ENCODE data around the gene DNMT1. TPM values are rescaled to one million over a fixed set of nuclear protein-coding genes. Genes with fewer than 3 reads are reported as not detected.

DNMT1 gene
- polyA plus RNA-seq, 1 of the 3 experiments (the other 2 are of a cell fraction): 58.3 TPM

DNA sequence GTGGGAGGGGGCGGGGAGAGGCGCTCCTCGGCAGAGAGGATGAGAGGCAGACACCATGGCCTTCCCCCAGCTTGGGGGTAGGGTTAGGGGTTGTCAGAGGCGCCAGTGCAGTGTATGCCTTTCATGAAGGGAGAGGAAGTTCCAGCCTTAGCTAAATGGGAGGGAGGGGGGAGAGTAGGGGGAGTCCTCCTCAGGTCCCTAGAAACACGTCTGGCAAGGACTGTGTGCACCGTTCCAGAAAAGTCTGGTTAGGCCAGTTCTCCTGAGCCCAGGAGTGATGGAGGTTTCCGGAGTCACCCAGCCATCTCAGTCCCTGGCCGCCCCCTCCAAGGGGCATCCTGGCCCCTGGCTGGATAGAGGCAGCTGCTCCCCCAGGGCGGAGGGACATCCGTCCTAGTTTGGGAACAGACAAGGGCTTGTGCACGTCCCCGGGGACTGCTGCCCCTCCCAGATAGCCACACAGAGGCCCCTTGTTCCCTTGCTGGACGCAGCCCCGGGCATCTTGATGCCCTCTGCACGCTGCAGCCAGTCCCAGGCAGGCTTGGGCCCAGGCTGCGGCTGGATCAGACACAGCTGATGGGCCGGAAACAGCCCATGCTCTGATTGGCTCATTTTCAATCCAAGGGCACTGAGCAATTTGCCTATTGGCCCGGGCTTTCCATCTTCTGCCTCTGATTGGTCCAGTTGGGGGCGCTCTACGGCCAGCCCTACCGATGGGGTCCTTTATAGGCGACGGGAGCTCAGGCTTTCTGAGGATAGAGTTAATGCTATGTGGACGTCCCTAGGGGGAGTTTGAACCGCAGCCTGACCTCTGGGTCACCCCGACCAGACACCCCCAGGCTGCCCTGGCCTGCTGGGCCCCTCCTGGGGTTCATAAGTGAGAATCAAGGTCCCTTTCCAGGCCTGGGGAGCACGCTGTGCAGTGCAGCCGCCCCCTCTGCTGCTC lies 32.5 kb upstream of the DNMT1 start:
- H3F3A ChIP-seq (replicated peaks; ENCODE audit: insufficient read depth): peaks cover 4% of the 10 kb centered on the region
- H3K9me2 ChIP-seq: no peaks in the 10 kb centered on the region
- no peaks in the 10 kb centered on the region for H3K9me3 ChIP-seq
- CTCF ChIA-PET: interaction anchor here (0.9 to 5.5 kb wide), 15 partner anchors 9 to 161 kb away, joined by 3 to 54 read pairs (median 4); partner anchors contain the start of gene DNMT1
- no peak overlapping the region; a peak in 1 of 4 replicates for H3K4me3 ChIP-seq (ENCODE audit: low read depth in 2 of 2, low read length in 1 of 2)
- H3K4me2 ChIP-seq: no peak overlapping the region
- TF ChIP-seq CTCF (IDR thresholded peaks at IDR 0.05): peak; percentile 26; the same call in 1 of the 2 replicates
- no peak for TF ChIP-seq MXI1 (IDR thresholded peaks at IDR 0.05; ENCODE audit: low read depth, low read length)
- TF ChIP-seq RCOR1 (IDR thresholded peaks at IDR 0.05; ENCODE audit: low read length): 0 out of 2 replicates have a peak, but pooled peaks have one; percentile 9
- no peak for TF ChIP-seq FOSL2 (IDR thresholded peaks at IDR 0.05; ENCODE audit: borderline replicate concordance, low read depth)
- TF ChIP-seq PBX3 (IDR thresholded peaks at IDR 0.05): no peak
- TF ChIP-seq RFX5 (IDR thresholded peaks at IDR 0.05; ENCODE audit: low read length): peak; percentile 67
- no peak for TF ChIP-seq TAF1 (IDR thresholded peaks at IDR 0.05; ENCODE audit: borderline replicate concordance, low read depth, low read length)
- no peak for TF ChIP-seq REST (IDR thresholded peaks at IDR 0.05; ENCODE audit: low read depth, low read length)
- TF ChIP-seq, protein P1, sequence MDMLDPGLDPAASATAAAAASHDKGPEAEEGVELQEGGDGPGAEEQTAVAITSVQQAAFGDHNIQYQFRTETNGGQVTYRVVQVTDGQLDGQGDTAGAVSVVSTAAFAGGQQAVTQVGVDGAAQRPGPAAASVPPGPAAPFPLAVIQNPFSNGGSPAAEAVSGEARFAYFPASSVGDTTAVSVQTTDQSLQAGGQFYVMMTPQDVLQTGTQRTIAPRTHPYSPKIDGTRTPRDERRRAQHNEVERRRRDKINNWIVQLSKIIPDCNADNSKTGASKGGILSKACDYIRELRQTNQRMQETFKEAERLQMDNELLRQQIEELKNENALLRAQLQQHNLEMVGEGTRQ (IDR thresholded peaks at IDR 0.05; ENCODE audit: borderline replicate concordance, low read depth, low read length): no peak
- no peak for TF ChIP-seq POLR2AphosphoS5 (IDR thresholded peaks at IDR 0.05; ENCODE audit: low read depth, low read length)
- no peak for TF ChIP-seq MEF2A (IDR thresholded peaks at IDR 0.05; ENCODE audit: borderline replicate concordance, low read depth)
- TF ChIP-seq GATA2 (CRISPR knock-in tag; IDR thresholded peaks at IDR 0.05): no peak
- H3K9ac ChIP-seq: no peak overlapping the region
- H3K27me3 ChIP-seq (ENCODE audit: insufficient read depth): no peaks in the 10 kb centered on the region
- 0 out of 2 replicates have a peak, but pooled peaks cover 4% of the 10 kb centered on the region for H4K20me1 ChIP-seq (ENCODE audit: insufficient read depth)
- no peaks in the 10 kb centered on the region for H3K36me3 ChIP-seq (replicated peaks in 1 of 2; ENCODE audit: control insufficient read depth in 1 of 2, insufficient read depth in 2 of 2, low read length in 1 of 2)
- H3K4me1 ChIP-seq (ENCODE audit: control insufficient read depth in 1 of 2, insufficient read depth in 2 of 2, low read depth in 1 of 2, low read length in 1 of 2): peaks cover 0 to 26% of the 10 kb centered on the region in 2 experiments; a peak in 1 of 4 replicates
- peak overlapping the region in 1 of 2 experiments; percentile 85; a peak in 2 of 4 replicates for H3K27ac ChIP-seq (ENCODE audit: low read depth in 2 of 2, low read length in 1 of 2)
- peak; percentile 74 for DNase-seq
- WGBS (ENCODE audit: low lambda C conversion rate): 76% methylated on average over 20 of the region's 28 CpGs
- H2AFZ ChIP-seq (ENCODE audit: low read depth): no peak overlapping the region
- peaks cover 10% of the 10 kb centered on the region; the same call in 1 of the 2 replicates for H3K79me2 ChIP-seq (ENCODE audit: insufficient read depth)
- POLR2A ChIA-PET: interaction anchor here (0.7 to 1.1 kb wide), 5 partner anchors 11 to 1187 kb away, joined by 3 to 4 read pairs (median 4); no protein-coding TSS in a partner anchor

Data from SK-N-SH (cell line).